Measurements from ENCODE around the gene RASD1.
"Not testable (repeated sequence)": the region's sequence is repeated elsewhere in the genome, so short reads cannot be mapped to it uniquely, and the experiment has no call there.

RASD1 gene

GRCh38 chr17:17495536-17496188, 533 bp downstream of the RASD1 start:
- peak in 2 of 14 donors; percentile 56 to 66 for DNase-seq

GRCh38 chr17:17494870-17495535, 1.2 kb downstream of the RASD1 start:
- peak in 5 of 14 donors; percentile 11 to 57 (median 41) for DNase-seq

- peak in 3 of 14 donors; percentile 28 to 41 (median 39) for DNase-seq
These were observed 1.7 kb downstream of the RASD1 start for GRCh38 chr17:17494499-17494869.

- peak in 1 of 14 donors; percentile 32 for DNase-seq
These were observed 2.2 kb downstream of the RASD1 start for GRCh38 chr17:17493986-17494466.

- peak in 1 of 14 donors; percentile 70 for DNase-seq
These were observed 2.8 kb downstream of the RASD1 start for GRCh38 chr17:17493249-17493985.

- no peak for DNase-seq
These were observed 3.6 kb downstream of the RASD1 start for GRCh38 chr17:17492571-17492970.

- no peak for DNase-seq
These were observed 4.1 kb downstream of the RASD1 start for GRCh38 chr17:17492085-17492484.

GRCh38 chr17:17491546-17491988, 4.6 kb downstream of the RASD1 start:
- no peak for DNase-seq

- no peak for DNase-seq
These were observed 5.1 kb downstream of the RASD1 start for GRCh38 chr17:17491031-17491471.

GRCh38 chr17:17487998-17488397, 8.2 kb downstream of the RASD1 start:
- no peak for DNase-seq

GRCh38 chr17:17486416-17486815, 9.8 kb downstream of the RASD1 start:
- DNase-seq: not testable (repeated sequence)

GRCh38 chr17:17485420-17485819, 10.8 kb downstream of the RASD1 start:
- DNase-seq: no peak

- DNase-seq: no peak
These were observed 11.7 kb downstream of the RASD1 start for GRCh38 chr17:17484451-17484899.

- DNase-seq: no peak
These were observed 14.3 kb downstream of the RASD1 start for GRCh38 chr17:17481860-17482259.

GRCh38 chr17:17480593-17481148, 15.5 kb downstream of the RASD1 start:
- no peak for DNase-seq

- DNase-seq: no peak
These were observed 17.0 kb downstream of the RASD1 start for GRCh38 chr17:17479209-17479608.

- DNase-seq: peak; percentile 49 to 96 (median 85)
These were observed 19.2 kb downstream of the RASD1 start, which contains the start of gene MED9 for GRCh38 chr17:17476865-17477467. Gene MED9 (plus strand): TSS chr17:17477000. CDS start chr17:17477042, 42 bp downstream.

GRCh38 chr17:17474341-17474740, 21.9 kb downstream of the RASD1 start:
- no peak for DNase-seq

GRCh38 chr17:17472333-17472920, 23.8 kb downstream of the RASD1 start:
- DNase-seq: no peak

- no peak for DNase-seq
These were observed 26.2 kb downstream of the RASD1 start for GRCh38 chr17:17469996-17470395.

GRCh38 chr17:17469358-17469757, 26.8 kb downstream of the RASD1 start:
- no peak for DNase-seq

Measured in C1 segment of cervical spinal cord (tissue), 14 donors.